Caco-2 (cell line): ENCODE measurements around the gene S100A3. TPM values are rescaled to one million over a fixed set of nuclear protein-coding genes. Genes with fewer than 3 reads are reported as not detected.

Experiments
- BruUV-seq: library from RNA; stranded (reverse); fragments of 400-500 nt; replicated peaks from 2 replicates; lab custom pipeline; 2021; lab: Mats Ljungman, UMichigan
- CTCF ChIA-PET: fragments of 300-600 bp; sonication (Branson Sonifier 250); formaldehyde crosslinking; loops from one replicate; lab custom pipeline; 2022; ENCODE audit warnings: antibody characterized with exemption; lab: Charles Lee
- POLR2A ChIA-PET: fragments of 300-600 bp; sonication (Branson Sonifier 250); formaldehyde crosslinking; loops from one replicate; lab custom pipeline; 2022; ENCODE audit warnings: antibody characterized with exemption; lab: Charles Lee
- DNase-seq, 2 experiments: peaks; one replicate each; pipeline versions ENCODE4 v3.0.0 to v3.0.0-alpha.2; 2020 to 2022
- H3K27me3 ChIP-seq: replicated peaks from 2 replicates; pipeline ENCODE4 v1.6.0; 2011; ENCODE audit warnings: low read length; ENCODE audit not compliant: control insufficient read depth, insufficient read depth
- H3K36me3 ChIP-seq: 2 replicates; pipeline ENCODE4 v1.5.1; 2011; ENCODE audit warnings: low read length; ENCODE audit not compliant: control insufficient read depth, insufficient read depth
- H3K4me1 ChIP-seq: fragments of 250-450 bp; sonication (Bioruptor Pico); 2 replicates; pipeline ENCODE4 v1.5.1; 2020; ENCODE audit warnings: mild to moderate bottlenecking
- H3K4me3 ChIP-seq: 2 replicates; pipeline ENCODE4 v1.5.1; 2011; ENCODE audit warnings: low read depth, mild to moderate bottlenecking, control low read depth, low read length
- H3K9me3 ChIP-seq: fragments of 250-450 bp; sonication (Bioruptor Pico); 2 replicates; pipeline ENCODE4 v1.5.1; 2020; ENCODE audit warnings: mild to moderate bottlenecking, moderate library complexity
- H3K27ac Mint-ChIP-seq: one replicate; pipeline ENCODE4 v1.8.0; 2022; ENCODE audit warnings: mixed read lengths; ENCODE audit not compliant: unreplicated experiment
- H3K27me3 Mint-ChIP-seq: one replicate; pipeline ENCODE4 v1.8.0; 2022; ENCODE audit warnings: mixed read lengths; ENCODE audit not compliant: insufficient read depth, unreplicated experiment
- H3K36me3 Mint-ChIP-seq: one replicate; pipeline ENCODE4 v1.8.0; 2022; ENCODE audit warnings: mild to moderate bottlenecking, mixed read lengths; ENCODE audit not compliant: insufficient read depth, unreplicated experiment
- H3K4me1 Mint-ChIP-seq: one replicate; pipeline ENCODE4 v1.8.0; 2022; ENCODE audit warnings: low read depth, mixed read lengths; ENCODE audit not compliant: unreplicated experiment
- H3K4me3 Mint-ChIP-seq: one replicate; pipeline ENCODE4 v1.8.0; 2022; ENCODE audit warnings: mild to moderate bottlenecking, moderate library complexity, mixed read lengths; ENCODE audit not compliant: unreplicated experiment
- H3K9me3 Mint-ChIP-seq: one replicate; pipeline ENCODE4 v1.8.0; 2022; ENCODE audit warnings: mixed read lengths; ENCODE audit not compliant: unreplicated experiment
- CTCF ChIP-seq, 2 experiments: fragments of 200-600 bp in 1 of 2; IDR thresholded peaks; 1 replicate in 1 of 2; 2 replicates in 1 of 2; pipeline versions ENCODE4 v1.5.1 to v1.8.0; 2011 to 2022; ENCODE audit warnings: antibody characterized with exemption in 1 of 2, control low read depth in 1 of 2, inconsistent platforms in 1 of 2, low read depth in 1 of 2, low read length in 1 of 2, mild to moderate bottlenecking in 1 of 2, moderate library complexity in 1 of 2; ENCODE audit not compliant: insufficient read depth in 1 of 2, severe bottlenecking in 1 of 2, unreplicated experiment in 1 of 2
- intact Hi-C: fragments of 100-400 bp; cut with micrococcal nuclease; formaldehyde crosslinking; loops from one replicate; pipeline ENCODE4 v1.10.0; 2022; ENCODE audit not compliant: unreplicated experiment
- total RNA-seq: library from RNA; stranded (reverse); gene quantifications from 2 replicates; pipeline ENCODE4 v1.2.3, GENCODE V29; 2022

S100A3 gene
- total RNA-seq, 1 experiment from 2014 or later: 0.61 TPM

GRCh38 chr1:153498746-153499145, 50.3 kb downstream of the S100A3 start:
- POLR2A ChIA-PET: no interaction called here
- Mint-ChIP-seq H3K9me3 (no peaks in the 10 kb centered on the region), H3K4me3 (no peak overlapping the region), H3K36me3 (no peaks in the 10 kb centered on the region), H3K4me1 (no peaks in the 10 kb centered on the region), H3K27me3 (peaks cover 16% of the 10 kb centered on the region), H3K27ac (no peak overlapping the region)
- no peak for TF ChIP-seq CTCF (IDR thresholded peaks at IDR 0.05; ENCODE audit: insufficient read depth in 1 of 2, low read depth in 1 of 2, low read length in 1 of 2, severe bottlenecking in 1 of 2, unreplicated experiment in 1 of 2)
- H3K4me3 ChIP-seq: no peak overlapping the region
- no peak for DNase-seq
- no peaks in the 10 kb centered on the region for H3K9me3 ChIP-seq
- H3K4me1 ChIP-seq: no peaks in the 10 kb centered on the region
- intact Hi-C loops: no loop called here
- no peaks in the 10 kb centered on the region; the same call in 1 of the 2 replicates for H3K27me3 ChIP-seq
- CTCF ChIA-PET: interaction anchor here (0.6 kb wide), 1 partner anchor 244 kb away, joined by 3 read pairs; no protein-coding TSS in a partner anchor
- BruUV-seq: no TSS peak
- no peaks in the 10 kb centered on the region for H3K36me3 ChIP-seq

Other genes starting within 250 kb of the S100A3 start
- gene PGLYRP3, start 236.3 kb downstream of the S100A3 start, total RNA-seq: not detected in 2 replicates
- gene PGLYRP4, start 200.4 kb downstream of the S100A3 start, total RNA-seq: not detected in 2 replicates
- 0.63 TPM in 1 of 2 replicates, not detected in the other for gene S100A9, start 191.4 kb downstream of the S100A3 start, total RNA-seq
- gene S100A12, start 173.6 kb downstream of the S100A3 start, total RNA-seq: not detected in 2 replicates
- not detected in 2 replicates for gene S100A8, start 158.2 kb downstream of the S100A3 start, total RNA-seq
- not detected in 2 replicates for gene S100A7A, start 132.7 kb downstream of the S100A3 start, total RNA-seq
- gene S100A7, start 88.6 kb downstream of the S100A3 start, total RNA-seq: not detected in 2 replicates
- 416 and 432 TPM in 2 replicates for gene S100A6, start 13.3 kb downstream of the S100A3 start, total RNA-seq
- gene S100A5, start 8.3 kb downstream of the S100A3 start, total RNA-seq: not detected in 2 replicates
- gene S100A4, start 3.5 kb downstream of the S100A3 start, total RNA-seq: 53.6 and 54.4 TPM in 2 replicates
- gene S100A2, start 16.6 kb upstream of the S100A3 start, total RNA-seq: 2.4 and 3.0 TPM in 2 replicates
- 220 and 243 TPM in 2 replicates for gene S100A16, start 63.9 kb upstream of the S100A3 start, total RNA-seq
- 510 and 624 TPM in 2 replicates for gene S100A14, start 67.1 kb upstream of the S100A3 start, total RNA-seq
- 198 and 238 TPM in 2 replicates for gene S100A13, start 78.2 kb upstream of the S100A3 start, total RNA-seq
- gene S100A1, start 79.2 kb upstream of the S100A3 start, total RNA-seq: 12.6 and 18.1 TPM in 2 replicates
- 85.1 and 90.6 TPM in 2 replicates for gene CHTOP, start 84.8 kb upstream of the S100A3 start, total RNA-seq
- gene SNAPIN, start 109.4 kb upstream of the S100A3 start, total RNA-seq: 32.8 and 34.1 TPM in 2 replicates
- gene ILF2, start 121.7 kb upstream of the S100A3 start, total RNA-seq: 287 and 289 TPM in 2 replicates
- gene NPR1, start 129.4 kb upstream of the S100A3 start, total RNA-seq: 1.4 and 2.0 TPM in 2 replicates
- gene INTS3, start 178.8 kb upstream of the S100A3 start, total RNA-seq: 39.0 and 43.4 TPM in 2 replicates
- gene SLC27A3, start 226.1 kb upstream of the S100A3 start, total RNA-seq: 22.8 and 27.2 TPM in 2 replicates